ENCODE results near the gene ARFIP1. TPM values are rescaled to one million over a fixed set of nuclear protein-coding genes. Genes with fewer than 3 reads are reported as not detected.

Gene ARFIP1
- total and polyA plus RNA-seq, 2 of the 8 experiments (the other 6 are each of a cell fraction or from before 2014, with no cell fraction given) = 13.5 to 38.0 TPM

DNA sequence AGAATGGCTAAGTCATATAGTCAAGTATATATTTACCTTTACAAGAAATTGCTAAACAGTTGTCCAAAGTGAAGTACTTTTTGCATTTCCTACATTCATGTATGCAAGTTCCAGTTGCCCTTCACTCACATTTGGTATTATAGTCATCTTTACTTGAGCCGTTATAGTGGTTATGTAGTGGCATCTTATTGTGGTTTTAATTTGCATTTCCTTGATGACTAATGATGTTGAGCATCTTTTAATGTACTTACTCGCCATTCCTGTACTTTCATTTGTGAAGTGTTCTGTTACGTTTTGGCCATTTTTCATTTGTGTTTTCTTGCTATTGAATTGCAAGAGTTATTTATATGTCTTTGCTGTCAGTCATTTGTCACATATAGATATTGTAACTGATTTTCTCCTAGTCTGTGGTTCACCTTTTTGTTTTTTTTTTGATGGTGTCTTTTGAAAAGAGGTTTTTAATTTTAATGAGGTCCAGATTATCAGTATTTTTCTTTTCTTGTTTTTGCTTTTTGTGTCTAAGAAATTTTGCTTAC lies 27.6 kb downstream of the ARFIP1 start:
- H3K27ac ChIP-seq (ENCODE audit: low read depth, low read length) = no peak overlapping the region
- no peak overlapping the region for H4K8ac ChIP-seq (ENCODE audit: extremely low read depth, insufficient read depth, low read length)
- no peak overlapping the region for H2BK12ac ChIP-seq (ENCODE audit: low read depth, low read length)
- peaks cover 0 to 64% of the 10 kb centered on the region in 2 experiments; a peak in 2 of 4 replicates for H3K79me2 ChIP-seq (ENCODE audit: control insufficient read depth in 1 of 2, insufficient read depth in 2 of 2, low read length in 2 of 2)
- ChIA-PET CTCF (ENCODE audit: partially characterized antibody) (interaction anchor here (0.6 kb wide), 1 partner anchor 247 kb away, joined by 3 read pairs; no protein-coding TSS in a partner anchor), POLR2A (ENCODE audit: partially characterized antibody) (no interaction called here)
- no peak overlapping the region for H2BK20ac ChIP-seq (ENCODE audit: low read length)
- whole genome bisulfite sequencing, 2 experiments (ENCODE audit: extremely low coverage in 1 of 2, insufficient coverage in 1 of 2, insufficient read length in 1 of 2, insufficient replicate concordance in 2 of 2, low coverage in 1 of 2, low lambda C conversion rate in 2 of 2, missing lambda C conversion rate in 1 of 2) = 89% methylated on average over 3 of the region's 3 CpGs; no CpG with 5 or more reads in 1 of the 2 experiments
- H2BK120ac ChIP-seq (replicated peaks; ENCODE audit: low read depth, low read length) = no peak overlapping the region
- no peak overlapping the region for H3K18ac ChIP-seq (ENCODE audit: extremely low read depth, low read length)
- H2BK5ac ChIP-seq (ENCODE audit: low read depth, low read length) = no peak overlapping the region
- H3K56ac ChIP-seq (replicated peaks; ENCODE audit: insufficient read length, low read depth, low read length) = no peak overlapping the region
- TF ChIP-seq SUZ12 (IDR thresholded peaks at IDR 0.05; ENCODE audit: low read length) (no peak), BRCA1 (IDR thresholded peaks at IDR 0.05; ENCODE audit: low read depth, low read length) (no peak), ASH2L (IDR thresholded peaks at IDR 0.05; ENCODE audit: low read length) (no peak), TAF7 (optimal IDR thresholded peaks at IDR 0.05; ENCODE audit: borderline replicate concordance, low read depth, low read length) (no peak)
- no peak overlapping the region for H2BK15ac ChIP-seq (ENCODE audit: low read length)
- H3K4me2 ChIP-seq (ENCODE audit: insufficient read depth in 1 of 2, low read depth in 2 of 2, low read length in 2 of 2) = no peak overlapping the region
- FAIRE-seq (no peak), DNase-seq (ENCODE audit: low read depth in 1 of 2, low spot score in 2 of 2) (no peak)
- no peak overlapping the region for H3K4me3 ChIP-seq (ENCODE audit: extremely low read depth in 1 of 4, insufficient read depth in 2 of 4, low read depth in 3 of 4, low read length in 4 of 4)
- H3K4me1 ChIP-seq (replicated peaks in 1 of 4; ENCODE audit: control insufficient read depth in 3 of 4, insufficient read depth in 4 of 4, low read length in 3 of 4) = peaks cover 0 to 12% (median 0%) of the 10 kb centered on the region in 4 experiments; a peak in 2 of 7 replicates
- no peaks in the 10 kb centered on the region for H3K27me3 ChIP-seq (replicated peaks in 1 of 4; ENCODE audit: control insufficient read depth in 3 of 4, extremely low read depth in 1 of 4, insufficient read depth in 3 of 4, low read length in 3 of 4)
- no peak overlapping the region for H3K23ac ChIP-seq (ENCODE audit: insufficient read length)
- no peaks in the 10 kb centered on the region for H3K9me3 ChIP-seq (ENCODE audit: insufficient read depth in 2 of 2, low read depth in 1 of 2, low read length in 1 of 2)
- no peak overlapping the region for H3K14ac ChIP-seq (ENCODE audit: insufficient read length)
- H3K36me3 ChIP-seq (ENCODE audit: control insufficient read depth in 2 of 4, insufficient read depth in 4 of 4, low read length in 3 of 4) = peaks cover 0 to 2% (median 0%) of the 10 kb centered on the region in 4 experiments; a peak in 1 of 8 replicates
- no peaks in the 10 kb centered on the region for H3K23me2 ChIP-seq (ENCODE audit: low read depth, low read length)
- no peak overlapping the region for H3K9ac ChIP-seq (replicated peaks in 1 of 4; ENCODE audit: extremely low read depth in 1 of 4, low read depth in 3 of 4, low read length in 3 of 4)
- no peaks in the 10 kb centered on the region; the same call in 1 of the 2 replicates for H3K79me1 ChIP-seq (ENCODE audit: low read depth, low read length)
- H3K4ac ChIP-seq (replicated peaks; ENCODE audit: insufficient read length, low read depth, low read length) = no peak overlapping the region
- H2AK5ac ChIP-seq (ENCODE audit: low read depth, low read length) = no peak overlapping the region
- H4K20me1 ChIP-seq (replicated peaks in 1 of 2; ENCODE audit: control insufficient read depth in 1 of 2, insufficient read depth in 2 of 2, low read length in 2 of 2) = no peaks in the 10 kb centered on the region
- H2AFZ ChIP-seq (ENCODE audit: low read length) = no peak overlapping the region
- no peak overlapping the region for H4K91ac ChIP-seq (replicated peaks; ENCODE audit: insufficient read length, low read length)
- H4K5ac ChIP-seq (ENCODE audit: insufficient read length, low read depth, low read length) = no peak overlapping the region
